NCI-H2171 (cell line): ENCODE results near the gene TMX1.

Experiments used
- DNase-seq: peaks from one replicate; lab custom pipeline; 2025; lab: John Stamatoyannopoulos, UW

Gene TMX1

GRCh38 chr14:51293149-51293911 lies 53.3 kb downstream of the TMX1 start:
- DNase-seq: no peak

DNA sequence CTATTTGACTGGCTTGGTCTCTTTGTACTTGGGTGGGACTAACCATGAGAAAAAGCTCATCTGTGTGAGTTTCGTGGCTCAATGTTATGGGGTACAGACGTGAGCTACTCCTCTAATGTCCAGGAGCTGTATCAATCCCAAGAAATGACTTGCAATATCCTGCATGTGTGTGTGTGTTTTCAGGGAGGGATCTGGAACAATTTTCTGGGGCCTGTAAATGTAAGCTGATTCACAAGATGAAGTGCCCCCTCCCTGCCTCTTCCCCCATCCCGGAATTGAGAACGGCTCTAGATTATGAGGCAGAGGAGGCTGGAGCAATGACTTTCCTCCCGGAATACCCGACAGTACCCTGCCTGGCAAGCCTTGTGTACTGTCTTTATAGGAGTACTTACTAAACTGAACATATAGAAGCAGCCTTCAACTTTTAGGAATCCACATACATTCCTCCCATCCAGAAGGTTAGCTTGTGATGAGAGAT lies 53.9 kb downstream of the TMX1 start:
- no peak for DNase-seq

GRCh38 chr14:51294951-51295525 lies 55.0 kb downstream of the TMX1 start:
- no peak for DNase-seq

DNA sequence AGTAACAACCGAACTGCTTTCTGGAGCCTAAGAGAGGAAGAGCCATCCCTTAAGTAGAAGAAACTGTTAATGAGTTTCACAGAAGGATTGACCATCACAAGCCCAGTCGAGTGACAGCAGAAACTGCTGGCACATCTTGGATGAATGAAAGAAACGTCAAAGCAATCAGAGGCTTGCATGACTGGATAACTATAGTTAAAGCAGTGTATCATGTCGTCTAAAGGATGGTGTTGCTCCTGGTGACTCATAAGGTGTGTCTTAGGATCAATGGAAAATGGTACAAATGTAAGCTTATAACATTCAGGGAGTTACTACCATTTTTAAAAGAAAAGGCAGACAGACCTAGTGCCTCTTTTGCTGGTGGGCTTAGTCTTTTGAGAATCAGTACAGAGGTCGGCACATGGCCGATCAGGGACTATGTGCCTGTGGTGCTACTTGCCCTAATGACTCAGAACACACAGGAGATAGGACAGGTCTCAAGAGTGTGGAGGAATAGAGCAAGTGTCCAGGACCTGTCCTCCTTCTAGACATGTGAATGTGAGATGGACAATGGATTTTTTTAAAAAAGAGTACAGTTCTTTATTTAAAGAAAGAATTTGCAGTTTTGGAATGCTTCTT lies 55.7 kb downstream of the TMX1 start:
- no peak for DNase-seq

DNA sequence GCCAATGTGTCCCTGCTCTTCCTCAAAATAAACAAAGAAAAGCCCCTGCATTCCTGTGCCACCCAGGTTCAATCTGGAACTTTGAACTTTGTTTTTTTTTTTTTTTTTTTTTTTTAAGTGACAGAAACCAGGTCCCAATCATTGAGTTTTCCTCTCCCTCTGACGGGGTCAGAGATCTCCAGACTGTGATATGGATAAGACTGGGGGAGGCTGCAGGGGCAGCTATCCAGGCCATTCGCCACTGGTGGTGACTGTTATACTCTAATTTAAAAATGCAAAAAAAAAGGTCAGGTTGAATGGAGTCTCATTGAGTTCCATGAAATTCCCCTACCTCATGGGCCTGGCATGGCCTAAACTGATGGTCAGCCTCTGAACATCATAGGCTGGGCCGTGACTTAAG lies 57.0 kb downstream of the TMX1 start:
- DNase-seq: no peak

DNA sequence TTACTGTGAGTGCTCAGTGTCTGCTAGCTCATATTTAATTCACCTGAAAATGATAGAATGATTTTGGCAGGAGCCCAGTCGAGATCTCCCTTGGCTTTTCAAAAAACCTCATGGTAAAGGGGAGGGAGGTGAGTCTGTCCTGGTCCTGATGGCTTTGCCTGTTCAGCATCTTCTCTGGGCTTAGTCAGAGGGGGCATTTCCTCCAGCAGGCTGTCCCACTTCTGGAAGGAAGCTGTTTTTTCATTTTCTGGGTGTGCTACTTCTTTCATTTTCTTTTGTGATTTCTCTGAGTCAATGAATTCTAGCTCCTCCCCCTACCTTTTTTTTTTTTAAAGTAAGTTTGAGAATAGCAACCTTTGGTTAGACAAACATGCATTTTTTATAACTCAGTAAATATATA lies 58.8 kb downstream of the TMX1 start:
- no peak for DNase-seq

GRCh38 chr14:51302295-51303030 lies 62.4 kb downstream of the TMX1 start:
- DNase-seq: peak; percentile 19

GRCh38 chr14:51304438-51304837 lies 64.4 kb downstream of the TMX1 start:
- DNase-seq: no peak

GRCh38 chr14:51304941-51305340 lies 64.9 kb downstream of the TMX1 start:
- no peak for DNase-seq

DNA sequence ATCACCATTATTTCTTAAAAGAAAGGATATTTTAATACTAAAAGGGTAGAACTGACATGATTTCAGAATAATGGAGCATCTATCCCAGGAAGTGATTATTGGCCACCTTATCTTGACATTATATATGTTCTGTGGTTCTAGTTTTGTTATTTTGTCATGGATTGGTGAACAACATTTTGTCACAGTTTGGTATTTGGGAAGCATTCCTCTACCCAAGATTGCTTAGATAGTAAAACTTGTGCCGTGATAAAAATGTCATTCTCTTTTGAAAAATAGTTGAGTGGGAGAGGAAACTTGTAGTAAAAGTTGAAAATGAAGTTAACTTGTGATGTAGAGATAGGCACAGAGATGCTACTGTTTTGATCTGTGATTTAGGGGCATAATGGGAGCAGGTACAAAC lies 65.7 kb downstream of the TMX1 start:
- no peak for DNase-seq
